Measurements from ENCODE around the gene TMEM11.

The TMEM11 gene

DNA sequence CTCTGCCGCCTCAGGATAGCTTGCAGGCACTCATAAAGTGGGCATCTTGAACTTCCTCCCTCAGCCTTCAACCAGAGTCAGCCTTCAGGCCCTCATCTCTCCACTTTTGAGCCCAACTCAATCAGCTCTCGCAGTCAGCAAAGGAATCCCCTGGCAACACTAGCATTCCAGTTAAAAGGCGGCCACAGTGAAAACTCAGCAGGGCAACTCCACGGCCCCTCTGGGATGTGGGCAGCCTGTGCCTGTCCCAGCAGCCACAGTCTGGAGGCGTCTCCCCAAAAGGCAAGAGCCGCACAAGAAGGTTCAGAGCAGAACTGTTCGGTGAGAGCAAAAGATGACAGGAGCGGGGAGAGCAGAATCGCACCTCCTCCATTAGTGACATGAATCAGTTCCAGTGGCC, 9.0 kb downstream of the TMEM11 start:
- H3K9me3 ChIP-seq (ENCODE audit: control insufficient read depth, insufficient read depth, low read length) = no peaks in the 10 kb centered on the region
- no peak for TF ChIP-seq EZH2phosphoT487 (IDR thresholded peaks at IDR 0.05; ENCODE audit: borderline replicate concordance, low read length)
- TF ChIP-seq, protein P1, sequence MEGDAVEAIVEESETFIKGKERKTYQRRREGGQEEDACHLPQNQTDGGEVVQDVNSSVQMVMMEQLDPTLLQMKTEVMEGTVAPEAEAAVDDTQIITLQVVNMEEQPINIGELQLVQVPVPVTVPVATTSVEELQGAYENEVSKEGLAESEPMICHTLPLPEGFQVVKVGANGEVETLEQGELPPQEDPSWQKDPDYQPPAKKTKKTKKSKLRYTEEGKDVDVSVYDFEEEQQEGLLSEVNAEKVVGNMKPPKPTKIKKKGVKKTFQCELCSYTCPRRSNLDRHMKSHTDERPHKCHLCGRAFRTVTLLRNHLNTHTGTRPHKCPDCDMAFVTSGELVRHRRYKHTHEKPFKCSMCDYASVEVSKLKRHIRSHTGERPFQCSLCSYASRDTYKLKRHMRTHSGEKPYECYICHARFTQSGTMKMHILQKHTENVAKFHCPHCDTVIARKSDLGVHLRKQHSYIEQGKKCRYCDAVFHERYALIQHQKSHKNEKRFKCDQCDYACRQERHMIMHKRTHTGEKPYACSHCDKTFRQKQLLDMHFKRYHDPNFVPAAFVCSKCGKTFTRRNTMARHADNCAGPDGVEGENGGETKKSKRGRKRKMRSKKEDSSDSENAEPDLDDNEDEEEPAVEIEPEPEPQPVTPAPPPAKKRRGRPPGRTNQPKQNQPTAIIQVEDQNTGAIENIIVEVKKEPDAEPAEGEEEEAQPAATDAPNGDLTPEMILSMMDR (IDR thresholded peaks at IDR 0.05; ENCODE audit: low read depth, low read length, poor library complexity, severe bottlenecking) = no peak
- no peak overlapping the region for H3K27ac ChIP-seq (ENCODE audit: low read depth, low read length)
- H3K4me2 ChIP-seq (ENCODE audit: low read length) = no peak overlapping the region
- H3K79me2 ChIP-seq (ENCODE audit: control insufficient read depth, low read length) = peaks cover 99% of the 10 kb centered on the region
- no peak overlapping the region for H3K4me3 ChIP-seq (ENCODE audit: low read length)
- H3K4me1 ChIP-seq (ENCODE audit: control insufficient read depth, low read length) = no peaks in the 10 kb centered on the region
- no peaks in the 10 kb centered on the region for H3K27me3 ChIP-seq (ENCODE audit: control insufficient read depth, low read length)
- no peaks in the 10 kb centered on the region for H3F3A ChIP-seq (ENCODE audit: control insufficient read depth, insufficient read depth)
- H3K9me2 ChIP-seq (replicated peaks; ENCODE audit: control insufficient read depth, low read length) = no peaks in the 10 kb centered on the region
- H3K36me3 ChIP-seq (ENCODE audit: control insufficient read depth, low read length) = peaks cover 43% of the 10 kb centered on the region
- peaks cover 27% of the 10 kb centered on the region for H4K20me1 ChIP-seq (ENCODE audit: control insufficient read depth, insufficient read depth, low read depth, low read length)

DNA sequence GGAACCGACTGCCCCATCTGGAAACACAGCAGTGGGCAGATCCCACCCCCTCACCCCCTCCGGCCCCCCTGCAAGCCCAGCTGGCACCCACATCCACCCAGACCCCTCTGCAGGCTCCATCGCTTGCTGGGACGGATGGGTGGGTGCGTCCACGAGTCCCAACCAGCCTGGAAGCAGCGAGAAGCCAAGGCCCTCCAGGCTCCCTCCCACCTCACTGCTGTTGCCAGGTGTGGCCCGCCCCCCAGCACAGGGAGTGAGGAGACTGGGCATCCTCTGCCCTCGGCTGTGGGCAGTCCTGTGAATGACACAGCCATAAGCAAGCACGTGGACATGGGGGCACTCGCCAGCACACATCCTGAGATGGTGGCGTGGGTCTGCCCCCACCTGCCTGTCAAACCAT, 11.4 kb downstream of the TMEM11 start:
- Histone ChIP-seq H3K9me3 (ENCODE audit: control insufficient read depth, insufficient read depth, low read length) (no peaks in the 10 kb centered on the region), H3K79me2 (ENCODE audit: control insufficient read depth, low read length) (peaks cover 97% of the 10 kb centered on the region), H3K4me3 (ENCODE audit: low read length) (no peak overlapping the region), H3K9me2 (replicated peaks; ENCODE audit: control insufficient read depth, low read length) (no peaks in the 10 kb centered on the region), H3F3A (ENCODE audit: control insufficient read depth, insufficient read depth) (no peaks in the 10 kb centered on the region), H3K4me1 (ENCODE audit: control insufficient read depth, low read length) (no peaks in the 10 kb centered on the region), H3K4me2 (ENCODE audit: low read length) (no peak overlapping the region), H3K27ac (ENCODE audit: low read depth, low read length) (no peak overlapping the region), H3K36me3 (ENCODE audit: control insufficient read depth, low read length) (peaks cover 40% of the 10 kb centered on the region), H4K20me1 (ENCODE audit: control insufficient read depth, insufficient read depth, low read depth, low read length) (peaks cover 24% of the 10 kb centered on the region), H3K27me3 (ENCODE audit: control insufficient read depth, low read length) (no peaks in the 10 kb centered on the region)
- TF ChIP-seq EZH2phosphoT487 (IDR thresholded peaks at IDR 0.05; ENCODE audit: borderline replicate concordance, low read length) = no peak
- TF ChIP-seq, protein P1 (IDR thresholded peaks at IDR 0.05; ENCODE audit: low read depth, low read length, poor library complexity, severe bottlenecking) = no peak

DNA sequence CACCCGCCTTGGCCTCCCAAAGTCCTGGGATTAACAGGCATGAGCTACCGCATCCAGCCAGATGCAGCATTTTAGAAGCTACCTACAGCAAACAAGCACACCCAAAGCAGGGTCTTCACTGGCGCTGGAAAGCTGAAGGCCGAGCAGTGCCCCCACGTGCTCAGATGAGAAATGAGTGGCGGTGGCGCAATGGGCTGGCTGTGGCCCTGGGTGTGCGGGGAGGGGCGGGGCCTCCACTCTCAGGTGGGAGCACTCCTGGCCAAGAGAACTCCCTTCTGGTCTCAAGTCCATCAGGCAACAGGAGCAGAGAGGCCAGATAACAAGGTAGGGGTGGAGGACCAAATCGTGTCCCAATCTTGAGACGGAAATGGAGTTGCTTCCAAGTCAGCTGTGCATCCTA, 12.1 kb downstream of the TMEM11 start:
- Histone ChIP-seq H3K4me1 (ENCODE audit: control insufficient read depth, low read length) (no peaks in the 10 kb centered on the region), H3K4me2 (ENCODE audit: low read length) (no peak overlapping the region), H3F3A (ENCODE audit: control insufficient read depth, insufficient read depth) (no peaks in the 10 kb centered on the region), H3K27me3 (ENCODE audit: control insufficient read depth, low read length) (no peaks in the 10 kb centered on the region), H3K4me3 (ENCODE audit: low read length) (no peak overlapping the region), H3K9me3 (ENCODE audit: control insufficient read depth, insufficient read depth, low read length) (no peaks in the 10 kb centered on the region), H3K36me3 (ENCODE audit: control insufficient read depth, low read length) (peaks cover 42% of the 10 kb centered on the region), H4K20me1 (ENCODE audit: control insufficient read depth, insufficient read depth, low read depth, low read length) (peaks cover 23% of the 10 kb centered on the region), H3K27ac (ENCODE audit: low read depth, low read length) (no peak overlapping the region), H3K79me2 (ENCODE audit: control insufficient read depth, low read length) (peaks cover 93% of the 10 kb centered on the region), H3K9me2 (replicated peaks; ENCODE audit: control insufficient read depth, low read length) (no peaks in the 10 kb centered on the region)
- TF ChIP-seq, protein P1 (IDR thresholded peaks at IDR 0.05; ENCODE audit: low read depth, low read length, poor library complexity, severe bottlenecking) = no peak
- no peak for TF ChIP-seq EZH2phosphoT487 (IDR thresholded peaks at IDR 0.05; ENCODE audit: borderline replicate concordance, low read length)

DNA sequence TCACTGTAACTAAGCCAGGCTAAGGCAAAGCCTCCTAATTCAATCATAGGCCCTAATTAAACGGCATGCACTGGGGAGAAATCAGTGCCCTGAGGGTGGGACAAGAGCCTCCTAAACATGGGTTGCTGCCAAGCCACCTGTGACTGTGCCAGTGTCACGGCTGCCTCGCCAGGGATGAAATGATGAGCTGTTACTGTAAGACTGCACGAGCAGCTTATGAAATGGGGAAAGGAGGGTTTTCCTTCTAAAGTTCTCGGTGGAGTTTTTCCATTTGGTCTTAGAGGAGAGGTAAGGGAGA, 12.7 kb downstream of the TMEM11 start:
- no peak overlapping the region for H3K4me2 ChIP-seq (ENCODE audit: low read length)
- H3F3A ChIP-seq (ENCODE audit: control insufficient read depth, insufficient read depth) = no peaks in the 10 kb centered on the region
- H3K4me1 ChIP-seq (ENCODE audit: control insufficient read depth, low read length) = no peaks in the 10 kb centered on the region
- H3K36me3 ChIP-seq (ENCODE audit: control insufficient read depth, low read length) = peaks cover 44% of the 10 kb centered on the region
- H3K27me3 ChIP-seq (ENCODE audit: control insufficient read depth, low read length) = no peaks in the 10 kb centered on the region
- no peak overlapping the region for H3K27ac ChIP-seq (ENCODE audit: low read depth, low read length)
- TF ChIP-seq, protein P1 (IDR thresholded peaks at IDR 0.05; ENCODE audit: low read depth, low read length, poor library complexity, severe bottlenecking) = no peak
- TF ChIP-seq EZH2phosphoT487 (IDR thresholded peaks at IDR 0.05; ENCODE audit: borderline replicate concordance, low read length) = no peak
- H3K79me2 ChIP-seq (ENCODE audit: control insufficient read depth, low read length) = peaks cover 87% of the 10 kb centered on the region
- H3K9me2 ChIP-seq (replicated peaks; ENCODE audit: control insufficient read depth, low read length) = no peaks in the 10 kb centered on the region
- H3K4me3 ChIP-seq (ENCODE audit: low read length) = no peak overlapping the region
- no peaks in the 10 kb centered on the region for H3K9me3 ChIP-seq (ENCODE audit: control insufficient read depth, insufficient read depth, low read length)
- H4K20me1 ChIP-seq (ENCODE audit: control insufficient read depth, insufficient read depth, low read depth, low read length) = peaks cover 21% of the 10 kb centered on the region
